Fibroblast of lung (primary cell): ENCODE results near the gene CMIP. TPM values are rescaled to one million over a fixed set of nuclear protein-coding genes. Genes with fewer than 3 reads are reported as not detected.

Experiments
- DNase-seq, 2 donors: peaks; one replicate each; pipeline versions ENCODE4 v3.0.0 to v3.0.0-alpha.2; 2010; ENCODE audit warnings: low read depth in 2 of 2
- H2AFZ ChIP-seq: 2 replicates; pipeline ENCODE4 v1.5.1; 2012; ENCODE audit warnings: low read length, control low read depth, inconsistent platforms
- H3K27ac ChIP-seq: 2 replicates; pipeline ENCODE4 v1.5.1; 2011; ENCODE audit warnings: low read length, control low read depth; ENCODE audit not compliant: insufficient read depth
- H3K27me3 ChIP-seq: 2 replicates; pipeline ENCODE4 v1.5.1; 2011; ENCODE audit warnings: mild to moderate bottlenecking, low read length; ENCODE audit not compliant: control insufficient read depth, insufficient read depth
- H3K36me3 ChIP-seq: 2 replicates; pipeline ENCODE4 v1.5.1; 2011; ENCODE audit warnings: low read length; ENCODE audit not compliant: control insufficient read depth, insufficient read depth
- H3K4me1 ChIP-seq: 2 replicates; pipeline ENCODE4 v1.5.1; 2011; ENCODE audit warnings: low read length; ENCODE audit not compliant: control insufficient read depth, insufficient read depth; ENCODE audit errors: extremely low read depth
- H3K4me2 ChIP-seq: 2 replicates; pipeline ENCODE4 v1.5.1; 2011; ENCODE audit warnings: low read length, control low read depth; ENCODE audit not compliant: insufficient read depth; ENCODE audit errors: extremely low read depth
- H3K4me3 ChIP-seq, 4 experiments: fragments of 200-600 bp in 1 of 4; sonication (generic) in 1 of 4; replicated peaks in 1 of 4; 2 replicates each; pipeline ENCODE4 v1.5.1; 2011 to 2016; ENCODE audit warnings: low read length in 4 of 4, low read depth in 3 of 4, mild to moderate bottlenecking in 3 of 4, control low read depth in 2 of 4, inconsistent platforms in 1 of 4, mixed read lengths in 1 of 4; ENCODE audit not compliant: insufficient read depth in 1 of 4; ENCODE audit errors: control extremely low read depth in 1 of 4
- H3K79me2 ChIP-seq: 2 replicates; pipeline ENCODE4 v1.5.1; 2012; ENCODE audit warnings: mild to moderate bottlenecking, low read length, inconsistent platforms; ENCODE audit not compliant: control insufficient read depth, insufficient read depth
- H3K9ac ChIP-seq: 2 replicates; pipeline ENCODE4 v1.5.1; 2011; ENCODE audit warnings: mild to moderate bottlenecking, low read length, control low read depth; ENCODE audit not compliant: insufficient read depth
- H3K9me3 ChIP-seq: 2 replicates; pipeline ENCODE4 v1.5.1; 2012; ENCODE audit warnings: low read depth, low read length; ENCODE audit not compliant: control insufficient read depth, insufficient read depth
- H4K20me1 ChIP-seq: 2 replicates; pipeline ENCODE4 v1.5.1; 2011; ENCODE audit warnings: low read length; ENCODE audit not compliant: control insufficient read depth, insufficient read depth; ENCODE audit errors: extremely low read depth
- CTCF ChIP-seq, 2 donors: IDR thresholded peaks in 1 of 2; conservative IDR thresholded peaks in 1 of 2; 1 replicate in 1 of 2; 2 replicates in 1 of 2; pipeline ENCODE4 v1.5.1; 2011 to 2012; ENCODE audit warnings: low read length in 2 of 2, control low read depth in 1 of 2, inconsistent platforms in 1 of 2, low read depth in 1 of 2, mild to moderate bottlenecking in 1 of 2
- EZH2 ChIP-seq: IDR thresholded peaks from 2 replicates; pipeline ENCODE4 v1.5.1; 2012; ENCODE audit warnings: low read length, control low read depth, mild to moderate bottlenecking; ENCODE audit errors: missing control alignments
- polyA plus RNA-seq, 2 donors: library from polyadenylated mRNA; depleted of rRNA in 1 of 2; stranded (reverse) in 1 of 2; unstranded in 1 of 2; fragments of >200 nt; gene quantifications; 2 replicates each; pipeline ENCODE4 v1.2.1, GENCODE V29; 2011 to 2012; ENCODE audit warnings: missing spikeins in 1 of 2
- total RNA-seq: library from RNA; depleted of rRNA; stranded (reverse); fragments of >200 nt; gene quantifications from 2 replicates; pipeline ENCODE4 v1.2.1, GENCODE V29; 2014

CMIP gene
- total and polyA plus RNA-seq, 2 donors (not counting 1 experiment from before 2014, with no cell fraction given) = 1.9 to 5.1 TPM

GRCh38 chr16:81544700-81545271, 100.2 kb downstream of the CMIP start:
- Histone ChIP-seq H3K4me2 (no peak overlapping the region), H3K9me3 (no peaks in the 10 kb centered on the region), H4K20me1 (no peaks in the 10 kb centered on the region), H3K4me3 (no peak overlapping the region), H3K36me3 (no peaks in the 10 kb centered on the region), H3K9ac (no peak overlapping the region), H3K79me2 (no peaks in the 10 kb centered on the region), H2AFZ (no peak overlapping the region), H3K4me1 (peaks cover 12% of the 10 kb centered on the region), H3K27me3 (no peaks in the 10 kb centered on the region), H3K27ac (no peak overlapping the region)
- TF ChIP-seq CTCF (conservative IDR thresholded peaks at IDR 0.05 in 1 of 2, IDR thresholded peaks at IDR 0.05 in 1 of 2; ENCODE audit: low read depth in 1 of 2, low read length in 2 of 2) = no peak
- no peak for TF ChIP-seq EZH2
- DNase-seq = peak in 1 of 2 donors; percentile 59

- H3K4me3 ChIP-seq = no peak overlapping the region
Observed at GRCh38 chr16:81545470-81546250, 101.1 kb downstream of the CMIP start.

More at GRCh38 chr16:81545470-81546250, 101.1 kb downstream of the CMIP start:
- Histone ChIP-seq H3K27me3 (no peaks in the 10 kb centered on the region), H3K9me3 (no peaks in the 10 kb centered on the region), H3K27ac (no peak overlapping the region), H3K9ac (no peak overlapping the region), H2AFZ (no peak overlapping the region), H4K20me1 (no peaks in the 10 kb centered on the region), H3K4me2 (no peak overlapping the region), H3K79me2 (peaks cover 4% of the 10 kb centered on the region), H3K4me1 (peaks cover 12% of the 10 kb centered on the region), H3K36me3 (no peaks in the 10 kb centered on the region)
- TF ChIP-seq CTCF (conservative IDR thresholded peaks at IDR 0.05 in 1 of 2, IDR thresholded peaks at IDR 0.05 in 1 of 2; ENCODE audit: low read depth in 1 of 2, low read length in 2 of 2) (no peak), EZH2 (no peak)
- DNase-seq = no peak
